GM12891 (cell line): ENCODE data around the gene SLC22A4.

ENCODE experiments used
- PAX5 ChIP-seq: IDR thresholded peaks from 2 replicates; pipeline ENCODE4 v1.6.1; 2011; ENCODE audit warnings: low read length, moderate library complexity, mild to moderate bottlenecking; ENCODE audit not compliant: insufficient read depth, severe bottlenecking
- POLR2A ChIP-seq: IDR thresholded peaks from 2 replicates; pipeline ENCODE4 v1.6.1; 2011; ENCODE audit warnings: low read depth, low read length, control low read depth
- POLR2AphosphoS5 ChIP-seq: IDR thresholded peaks from 2 replicates; pipeline ENCODE4 v1.6.1; 2011; ENCODE audit warnings: low read depth, low read length, control low read depth
- POU2F2 ChIP-seq: IDR thresholded peaks from 2 replicates; pipeline ENCODE4 v1.6.1; 2011; ENCODE audit warnings: low read depth, mild to moderate bottlenecking, control low read depth, low read length, moderate library complexity
- SPI1 ChIP-seq: IDR thresholded peaks from 2 replicates; pipeline ENCODE4 v1.6.1; 2011; ENCODE audit warnings: low read depth, low read length, control low read depth
- TAF1 ChIP-seq: IDR thresholded peaks from 2 replicates; pipeline ENCODE4 v1.6.1; 2011; ENCODE audit warnings: low read depth, low read length, control low read depth

- TF ChIP-seq POLR2A (no peak), POLR2AphosphoS5 (no peak), TAF1 (no peak), SPI1 (no peak), POU2F2 (no peak), PAX5 (no peak)
Observed at GRCh38 chr5:132253008-132253441, 41.2 kb upstream of the SLC22A4 start.
